Tibial nerve (tissue), 4 donors: Measurements from ENCODE around the gene NOX5. TPM values are rescaled to one million over a fixed set of nuclear protein-coding genes. Genes with fewer than 3 reads are reported as not detected.

Experiments used
- DNase-seq, 2 donors: peaks; one replicate each; pipeline ENCODE4 v3.0.0-alpha.2; 2019; ENCODE audit warnings: low spot score in 2 of 2
- H3K27ac ChIP-seq, 4 donors: fragments of 200-600 bp; sonication (generic) in 3 of 4; one replicate each; pipeline ENCODE4 v1.5.1; 2017 to 2019; ENCODE audit warnings: mild to moderate bottlenecking in 1 of 4
- H3K27me3 ChIP-seq, 2 donors: fragments of 200-600 bp; sonication (generic) in 1 of 2; one replicate each; pipeline versions ENCODE4 v1.5.1 to v1.6.0; 2017 to 2019
- H3K36me3 ChIP-seq, 3 donors: fragments of 200-600 bp; sonication (generic); one replicate each; pipeline ENCODE4 v1.5.1; 2018 to 2019
- H3K4me1 ChIP-seq, 4 donors: fragments of 200-600 bp; sonication (generic) in 3 of 4; one replicate each; pipeline ENCODE4 v1.5.1; 2017 to 2019
- H3K4me3 ChIP-seq, 4 donors: fragments of 200-600 bp; sonication (generic) in 3 of 4; one replicate each; pipeline ENCODE4 v1.5.1; 2017 to 2019; ENCODE audit warnings: mild to moderate bottlenecking in 1 of 4, moderate library complexity in 1 of 4
- H3K9me3 ChIP-seq, 4 donors: fragments of 200-600 bp; sonication (generic) in 3 of 4; one replicate each; pipeline ENCODE4 v1.5.1; 2017 to 2019
- EP300 ChIP-seq, 2 donors: sonication (generic); formaldehyde crosslinking; IDR thresholded peaks; one replicate each; pipeline ENCODE4 v1.6.1; 2017; ENCODE audit warnings: antibody characterized with exemption in 2 of 2, mild to moderate bottlenecking in 1 of 2
- POLR2A ChIP-seq, 2 donors: fragments of 450-650 bp; IDR thresholded peaks; one replicate each; pipeline ENCODE4 v1.6.1; 2017; ENCODE audit warnings: antibody characterized with exemption in 2 of 2, mild to moderate bottlenecking in 2 of 2, moderate library complexity in 2 of 2
- WGBS, 2 donors: methylation state at CpG; one replicate each; pipeline ENCODE4 v1.1.5; 2018; 5-methylcytosine and 5-hydroxymethylcytosine counted together
- total RNA-seq, 4 donors: library from RNA; depleted of rRNA; stranded (reverse); fragments of >200 nt; gene quantifications; one replicate each; pipeline ENCODE4 v1.1.0, GENCODE V29; 2016
- TF ChIP-seq, protein P1 (sequence below), 5 experiments: fragments of 200-600 bp in 3 of 5; fragments of 450-650 bp in 2 of 5; sonication (generic) in 3 of 5; IDR thresholded peaks; one replicate each; pipeline ENCODE4 v1.5.1; 2016 to 2019; ENCODE audit warnings: antibody characterized with exemption in 5 of 5, mild to moderate bottlenecking in 3 of 5, moderate library complexity in 2 of 5

The NOX5 gene
- total RNA-seq, 4 donors from 2014 or later: 0.21 to 2.7 (median 1.1) TPM

DNA sequence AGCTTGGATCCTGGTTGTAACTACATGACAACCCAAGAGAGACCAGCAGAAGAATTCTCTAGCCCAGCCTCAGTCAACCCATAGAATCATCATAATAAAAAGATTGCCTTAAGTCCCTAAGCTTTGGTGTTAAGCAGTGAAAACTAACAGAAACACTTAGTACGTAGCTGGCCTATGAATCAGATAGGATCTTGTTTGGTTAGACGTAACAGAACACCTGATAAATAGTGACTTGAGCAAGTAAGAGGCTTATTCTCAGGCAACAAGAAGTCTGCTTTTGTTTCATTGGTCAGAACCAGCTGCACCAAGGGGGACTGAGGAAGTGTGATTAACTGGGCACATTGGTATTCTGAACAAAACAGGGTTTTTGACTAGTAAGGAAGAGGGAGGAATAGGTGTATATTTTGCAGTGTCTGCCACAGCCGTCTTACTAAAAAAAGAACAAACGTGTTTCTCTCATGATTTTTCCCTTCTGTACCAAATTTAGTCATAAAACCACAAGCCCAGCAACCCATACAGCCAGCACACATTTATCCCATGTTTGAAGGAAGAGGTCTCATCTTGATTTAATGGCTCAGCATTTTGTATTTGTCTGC is 92.6 kb downstream of the NOX5 start:
- H3K27ac ChIP-seq: no peak overlapping the region
- TF ChIP-seq EP300 (IDR thresholded peaks at IDR 0.05) (no peak), POLR2A (IDR thresholded peaks at IDR 0.05) (no peak)
- TF ChIP-seq, protein P1, sequence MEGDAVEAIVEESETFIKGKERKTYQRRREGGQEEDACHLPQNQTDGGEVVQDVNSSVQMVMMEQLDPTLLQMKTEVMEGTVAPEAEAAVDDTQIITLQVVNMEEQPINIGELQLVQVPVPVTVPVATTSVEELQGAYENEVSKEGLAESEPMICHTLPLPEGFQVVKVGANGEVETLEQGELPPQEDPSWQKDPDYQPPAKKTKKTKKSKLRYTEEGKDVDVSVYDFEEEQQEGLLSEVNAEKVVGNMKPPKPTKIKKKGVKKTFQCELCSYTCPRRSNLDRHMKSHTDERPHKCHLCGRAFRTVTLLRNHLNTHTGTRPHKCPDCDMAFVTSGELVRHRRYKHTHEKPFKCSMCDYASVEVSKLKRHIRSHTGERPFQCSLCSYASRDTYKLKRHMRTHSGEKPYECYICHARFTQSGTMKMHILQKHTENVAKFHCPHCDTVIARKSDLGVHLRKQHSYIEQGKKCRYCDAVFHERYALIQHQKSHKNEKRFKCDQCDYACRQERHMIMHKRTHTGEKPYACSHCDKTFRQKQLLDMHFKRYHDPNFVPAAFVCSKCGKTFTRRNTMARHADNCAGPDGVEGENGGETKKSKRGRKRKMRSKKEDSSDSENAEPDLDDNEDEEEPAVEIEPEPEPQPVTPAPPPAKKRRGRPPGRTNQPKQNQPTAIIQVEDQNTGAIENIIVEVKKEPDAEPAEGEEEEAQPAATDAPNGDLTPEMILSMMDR (IDR thresholded peaks at IDR 0.05): no peak
- 70 to 78% methylated on average over 4 of the region's 4 CpGs for WGBS, 2 donors

More for the DNA sequence above, 92.6 kb downstream of the NOX5 start:
- no peaks in the 10 kb centered on the region for H3K36me3 ChIP-seq
- no peak for DNase-seq
- no peaks in the 10 kb centered on the region for H3K27me3 ChIP-seq
- H3K9me3 ChIP-seq: no peaks in the 10 kb centered on the region
- H3K4me3 ChIP-seq: no peak overlapping the region
- no peaks in the 10 kb centered on the region for H3K4me1 ChIP-seq

Other genes starting within 250 kb of the NOX5 start
- 10 to 100 TPM; 33.1 to 65.1 (median 41.1) TPM for gene ANP32A, start 193.8 kb upstream of the NOX5 start, total RNA-seq
- gene SPESP1, start 84.2 kb upstream of the NOX5 start, total RNA-seq: 1 to 10 TPM; 1.7 to 3.5 (median 1.9) TPM
- gene GLCE, start 145.9 kb downstream of the NOX5 start, total RNA-seq: 10 to 100 TPM; 11.6 to 20.3 (median 16.0) TPM